Tibial nerve (tissue), 4 donors: ENCODE data around the gene SPATA32. TPM values are rescaled to one million over a fixed set of nuclear protein-coding genes. Genes with fewer than 3 reads are reported as not detected.
A peak's percentile ranks its signal among the peaks of the same experiment; 100 is the strongest.

Experiments
- DNase-seq, 2 donors: peaks; one replicate each; pipeline ENCODE4 v3.0.0-alpha.2; 2019; ENCODE audit warnings: low spot score in 2 of 2
- H3K27ac ChIP-seq, 4 donors: fragments of 200-600 bp; sonication (generic) in 3 of 4; one replicate each; pipeline ENCODE4 v1.5.1; 2017 to 2019; ENCODE audit warnings: mild to moderate bottlenecking in 1 of 4
- H3K27me3 ChIP-seq, 2 donors: fragments of 200-600 bp; sonication (generic) in 1 of 2; one replicate each; pipeline versions ENCODE4 v1.5.1 to v1.6.0; 2017 to 2019
- H3K36me3 ChIP-seq, 3 donors: fragments of 200-600 bp; sonication (generic); one replicate each; pipeline ENCODE4 v1.5.1; 2018 to 2019
- H3K4me1 ChIP-seq, 4 donors: fragments of 200-600 bp; sonication (generic) in 3 of 4; one replicate each; pipeline ENCODE4 v1.5.1; 2017 to 2019
- H3K4me3 ChIP-seq, 4 donors: fragments of 200-600 bp; sonication (generic) in 3 of 4; one replicate each; pipeline ENCODE4 v1.5.1; 2017 to 2019; ENCODE audit warnings: mild to moderate bottlenecking in 1 of 4, moderate library complexity in 1 of 4
- H3K9me3 ChIP-seq, 4 donors: fragments of 200-600 bp; sonication (generic) in 3 of 4; one replicate each; pipeline ENCODE4 v1.5.1; 2017 to 2019
- CTCF ChIP-seq, 5 experiments: fragments of 200-600 bp in 3 of 5; fragments of 450-650 bp in 2 of 5; sonication (generic) in 3 of 5; IDR thresholded peaks; one replicate each; pipeline ENCODE4 v1.5.1; 2016 to 2019; ENCODE audit warnings: antibody characterized with exemption in 5 of 5, mild to moderate bottlenecking in 3 of 5, moderate library complexity in 2 of 5
- EP300 ChIP-seq, 2 donors: sonication (generic); formaldehyde crosslinking; IDR thresholded peaks; one replicate each; pipeline ENCODE4 v1.6.1; 2017; ENCODE audit warnings: antibody characterized with exemption in 2 of 2, mild to moderate bottlenecking in 1 of 2
- POLR2A ChIP-seq, 2 donors: fragments of 450-650 bp; IDR thresholded peaks; one replicate each; pipeline ENCODE4 v1.6.1; 2017; ENCODE audit warnings: antibody characterized with exemption in 2 of 2, mild to moderate bottlenecking in 2 of 2, moderate library complexity in 2 of 2
- WGBS, 2 donors: methylation state at CpG; one replicate each; pipeline ENCODE4 v1.1.5; 2018; 5-methylcytosine and 5-hydroxymethylcytosine counted together
- total RNA-seq, 4 donors: library from RNA; depleted of rRNA; stranded (reverse); fragments of >200 nt; gene quantifications; one replicate each; pipeline ENCODE4 v1.1.0, GENCODE V29; 2016

Gene SPATA32
- total RNA-seq, 4 donors from 2014 or later: not detected

- no peak for DNase-seq
- Histone ChIP-seq H3K36me3 (peaks cover 0 to 79% (median 44%) of the 10 kb centered on the region in 3 donors), H3K4me1 (peaks cover 0 to 20% (median 0%) of the 10 kb centered on the region in 4 donors), H3K9me3 (no peaks in the 10 kb centered on the region), H3K27me3 (no peaks in the 10 kb centered on the region), H3K4me3 (no peak overlapping the region), H3K27ac (no peak overlapping the region)
- WGBS, 2 donors: 91 to 97% methylated on average over 3 of the region's 3 CpGs
- TF ChIP-seq CTCF (IDR thresholded peaks at IDR 0.05): no peak
Observed at GRCh38 chr17:45271603-45272002, 9.7 kb upstream of the SPATA32 start.

- H3K27me3 ChIP-seq: no peaks in the 10 kb centered on the region
- no peak for DNase-seq
- no peak overlapping the region for H3K4me3 ChIP-seq
- H3K9me3 ChIP-seq: no peaks in the 10 kb centered on the region
- no peak overlapping the region for H3K27ac ChIP-seq
- peaks cover 0 to 14% (median 0%) of the 10 kb centered on the region in 4 donors for H3K4me1 ChIP-seq
- no peak for TF ChIP-seq POLR2A (IDR thresholded peaks at IDR 0.05)
- peak in 3 of 5 experiments; percentile 14 to 36 (median 23) for TF ChIP-seq CTCF (IDR thresholded peaks at IDR 0.05)
- peaks cover 0 to 86% (median 49%) of the 10 kb centered on the region in 3 donors for H3K36me3 ChIP-seq
- WGBS, 2 donors: 73 to 76% methylated on average over 9 to 11 of the region's 13 CpGs
Observed at GRCh38 chr17:45270828-45271418, 9.0 kb upstream of the SPATA32 start.

GRCh38 chr17:45269912-45270311 is 8.0 kb upstream of the SPATA32 start:
- no peak overlapping the region for H3K27ac ChIP-seq

GRCh38 chr17:45267436-45268055 is 5.7 kb upstream of the SPATA32 start:
- WGBS, 2 donors: 74 to 89% methylated on average over 9 to 10 of the region's 10 CpGs
- Histone ChIP-seq H3K27me3 (no peaks in the 10 kb centered on the region), H3K4me1 (peaks cover 0 to 12% (median 5%) of the 10 kb centered on the region in 4 donors), H3K36me3 (peaks cover 0 to 95% (median 52%) of the 10 kb centered on the region in 3 donors), H3K4me3 (no peak overlapping the region), H3K9me3 (no peaks in the 10 kb centered on the region), H3K27ac (no peak overlapping the region)
- TF ChIP-seq POLR2A (IDR thresholded peaks at IDR 0.05) (no peak), CTCF (IDR thresholded peaks at IDR 0.05) (no peak), EP300 (IDR thresholded peaks at IDR 0.05) (no peak)
- no peak for DNase-seq

More at GRCh38 chr17:45269912-45270311, 8.0 kb upstream of the SPATA32 start:
- Histone ChIP-seq H3K4me1 (peaks cover 0 to 12% (median 0%) of the 10 kb centered on the region in 4 donors), H3K4me3 (no peak overlapping the region), H3K36me3 (peaks cover 0 to 96% (median 49%) of the 10 kb centered on the region in 3 donors), H3K27me3 (no peaks in the 10 kb centered on the region), H3K9me3 (no peaks in the 10 kb centered on the region)
- TF ChIP-seq POLR2A (IDR thresholded peaks at IDR 0.05): no peak
- no peak for TF ChIP-seq EP300 (IDR thresholded peaks at IDR 0.05)
- TF ChIP-seq CTCF (IDR thresholded peaks at IDR 0.05): no peak
- WGBS, 2 donors: 76 to 94% methylated on average over 7 of the region's 7 CpGs
- DNase-seq: no peak

GRCh38 chr17:45266372-45266926 is 4.6 kb upstream of the SPATA32 start:
- Histone ChIP-seq H3K4me3 (no peak overlapping the region), H3K4me1 (peaks cover 0 to 23% (median 10%) of the 10 kb centered on the region in 4 donors), H3K9me3 (no peaks in the 10 kb centered on the region), H3K27me3 (no peaks in the 10 kb centered on the region), H3K36me3 (peaks cover 0 to 85% (median 52%) of the 10 kb centered on the region in 3 donors), H3K27ac (peak overlapping the region in 1 of 4 donors; percentile 0)
- DNase-seq: no peak
- WGBS, 2 donors: 88 to 91% methylated on average over 13 of the region's 13 CpGs
- TF ChIP-seq EP300 (IDR thresholded peaks at IDR 0.05) (no peak), POLR2A (IDR thresholded peaks at IDR 0.05) (no peak), CTCF (IDR thresholded peaks at IDR 0.05) (no peak)
